Fibroblast of the aortic adventitia (primary cell): ENCODE data around the gene GTF2H1. TPM values are rescaled to one million over a fixed set of nuclear protein-coding genes. Genes with fewer than 3 reads are reported as not detected.

Experiments
- DNase-seq: peaks from one replicate; pipeline ENCODE4 v3.0.0-alpha.2; 2010; ENCODE audit warnings: low read depth
- H3K4me3 ChIP-seq: 2 replicates; pipeline ENCODE4 v1.5.1; 2011; ENCODE audit warnings: low read depth, mild to moderate bottlenecking, control low read depth, low read length, moderate library complexity
- small RNA-seq: library from RNA; depleted of rRNA; stranded (forward); fragments of <200 nt; gene quantifications from one replicate; pipeline ENCODE3, GENCODE V24; 2012
- total RNA-seq: library from RNA; depleted of rRNA; stranded (reverse); fragments of >200 nt; gene quantifications from 2 replicates; pipeline ENCODE4 v1.2.3, GENCODE V29; 2012; ENCODE audit warnings: low replicate concordance
- TF ChIP-seq, protein P1 (sequence below): IDR thresholded peaks from 2 replicates; pipeline ENCODE4 v1.5.1; 2011; ENCODE audit warnings: mild to moderate bottlenecking, low read length, control low read depth, inconsistent platforms; ENCODE audit not compliant: insufficient read depth

The GTF2H1 gene
- total RNA-seq, 1 donor: 95.4 TPM

GRCh38 chr11:18416459-18416858 lies 94.1 kb downstream of the GTF2H1 start:
- TF ChIP-seq, protein P1, sequence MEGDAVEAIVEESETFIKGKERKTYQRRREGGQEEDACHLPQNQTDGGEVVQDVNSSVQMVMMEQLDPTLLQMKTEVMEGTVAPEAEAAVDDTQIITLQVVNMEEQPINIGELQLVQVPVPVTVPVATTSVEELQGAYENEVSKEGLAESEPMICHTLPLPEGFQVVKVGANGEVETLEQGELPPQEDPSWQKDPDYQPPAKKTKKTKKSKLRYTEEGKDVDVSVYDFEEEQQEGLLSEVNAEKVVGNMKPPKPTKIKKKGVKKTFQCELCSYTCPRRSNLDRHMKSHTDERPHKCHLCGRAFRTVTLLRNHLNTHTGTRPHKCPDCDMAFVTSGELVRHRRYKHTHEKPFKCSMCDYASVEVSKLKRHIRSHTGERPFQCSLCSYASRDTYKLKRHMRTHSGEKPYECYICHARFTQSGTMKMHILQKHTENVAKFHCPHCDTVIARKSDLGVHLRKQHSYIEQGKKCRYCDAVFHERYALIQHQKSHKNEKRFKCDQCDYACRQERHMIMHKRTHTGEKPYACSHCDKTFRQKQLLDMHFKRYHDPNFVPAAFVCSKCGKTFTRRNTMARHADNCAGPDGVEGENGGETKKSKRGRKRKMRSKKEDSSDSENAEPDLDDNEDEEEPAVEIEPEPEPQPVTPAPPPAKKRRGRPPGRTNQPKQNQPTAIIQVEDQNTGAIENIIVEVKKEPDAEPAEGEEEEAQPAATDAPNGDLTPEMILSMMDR: no peak

More at GRCh38 chr11:18416459-18416858, 94.1 kb downstream of the GTF2H1 start:
- no peak for DNase-seq
- H3K4me3 ChIP-seq: no peak overlapping the region

Small RNA genes within 50 kb of the gene (small RNA-seq; reads per million reads assigned to genes)
- gene MIR3159: 0.32 reads per million

Other genes with a start within 250 kb of the GTF2H1 start
- gene SAAL1, start 216.5 kb upstream of the GTF2H1 start, total RNA-seq: 15.1 and 48.5 TPM in 2 replicates
- not detected in 2 replicates for gene MRGPRX3, start 190.0 kb upstream of the GTF2H1 start, total RNA-seq
- not detected in 2 replicates for gene MRGPRX4, start 149.7 kb upstream of the GTF2H1 start, total RNA-seq
- 0.27 TPM in 1 of 2 replicates, not detected in the other for gene SAA4, start 85.8 kb upstream of the GTF2H1 start, total RNA-seq
- not detected in 2 replicates for gene SAA2, start 73.9 kb upstream of the GTF2H1 start, total RNA-seq
- not detected in 2 replicates for gene SAA1, start 56.3 kb upstream of the GTF2H1 start, total RNA-seq
- gene HPS5, start 427 bp upstream of the GTF2H1 start, total RNA-seq: 32.3 and 43.3 TPM in 2 replicates
- gene LDHA, start 72.0 kb downstream of the GTF2H1 start, total RNA-seq: 404 and 1,021 TPM in 2 replicates
- gene LDHC, start 89.8 kb downstream of the GTF2H1 start, total RNA-seq: 0.33 TPM in 1 of 2 replicates, not detected in the other
- not detected in 2 replicates for gene LDHAL6A, start 133.3 kb downstream of the GTF2H1 start, total RNA-seq
- gene TSG101, start 204.4 kb downstream of the GTF2H1 start, total RNA-seq: 31.9 and 96.1 TPM in 2 replicates